NCI-H748 treated with DMSO at 0.1 percent for 48 hours (cell line): ENCODE data around the gene PSD.
"Not testable (repeated sequence)": the region's sequence is repeated elsewhere in the genome, so short reads cannot be mapped to it uniquely, and the experiment has no call there.

Experiments
- DNase-seq: peaks from one replicate; lab custom pipeline; 2025; lab: John Stamatoyannopoulos, UW

PSD gene

DNA sequence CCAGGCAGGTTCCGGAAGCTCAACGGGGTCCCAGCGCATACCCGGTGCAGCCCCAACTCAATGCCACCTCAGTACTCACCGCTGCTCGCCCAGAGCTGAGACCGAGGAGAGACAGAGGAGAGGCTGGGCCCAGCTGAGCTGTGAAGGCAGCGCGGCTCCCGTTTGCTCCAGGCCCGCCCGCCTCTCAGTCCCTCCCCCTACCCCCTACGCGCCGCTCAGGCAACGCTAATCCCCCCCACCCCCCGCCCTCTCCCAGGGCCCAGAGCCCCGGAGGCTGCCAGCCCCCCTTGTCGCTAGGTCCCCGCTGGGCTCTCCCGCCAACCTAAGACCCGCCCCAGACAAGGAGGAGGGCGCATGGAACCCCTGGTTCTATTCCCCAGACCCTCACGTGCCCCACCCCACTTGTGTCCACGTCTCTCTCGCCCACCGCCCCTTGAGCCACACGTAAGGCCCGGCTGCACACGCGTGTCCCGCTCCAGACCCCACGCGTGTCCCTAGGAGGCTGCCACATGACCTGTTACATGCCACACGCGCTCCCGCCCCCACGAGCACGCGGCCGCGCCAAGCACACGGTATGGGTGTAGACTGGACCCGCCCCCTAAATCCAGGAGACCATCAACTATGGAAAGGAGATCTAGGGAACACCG, at the start of gene PSD:
Gene PSD (minus strand): TSS at position 164 of the 647 bp plus-strand sequence. CDS start 1,747 bp downstream, outside the sequence.
- DNase-seq = peak; percentile 34

DNA sequence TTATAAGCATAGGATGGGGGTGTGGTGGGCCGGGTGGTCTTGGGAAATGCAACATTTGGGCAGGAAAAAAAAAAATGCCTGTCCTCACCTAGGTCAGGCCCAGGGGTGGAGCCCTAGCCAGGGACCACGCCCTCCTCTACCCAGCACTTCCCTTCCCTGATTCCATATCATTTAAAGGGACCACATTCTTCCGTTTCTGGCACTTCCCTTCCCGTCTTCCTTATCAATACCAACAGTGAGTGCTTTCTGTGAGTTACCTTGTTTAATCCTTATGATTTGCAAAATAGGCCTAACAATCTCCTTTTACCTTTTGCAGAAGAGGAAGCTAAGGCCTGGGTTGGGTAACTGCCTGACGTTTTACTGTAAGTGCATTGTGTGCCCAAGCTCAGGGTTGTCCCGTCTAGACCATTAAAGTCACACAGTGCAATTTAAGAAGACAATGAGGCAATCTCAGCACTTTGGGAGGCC, 49.4 kb upstream of the PSD start:
- DNase-seq = no peak

DNA sequence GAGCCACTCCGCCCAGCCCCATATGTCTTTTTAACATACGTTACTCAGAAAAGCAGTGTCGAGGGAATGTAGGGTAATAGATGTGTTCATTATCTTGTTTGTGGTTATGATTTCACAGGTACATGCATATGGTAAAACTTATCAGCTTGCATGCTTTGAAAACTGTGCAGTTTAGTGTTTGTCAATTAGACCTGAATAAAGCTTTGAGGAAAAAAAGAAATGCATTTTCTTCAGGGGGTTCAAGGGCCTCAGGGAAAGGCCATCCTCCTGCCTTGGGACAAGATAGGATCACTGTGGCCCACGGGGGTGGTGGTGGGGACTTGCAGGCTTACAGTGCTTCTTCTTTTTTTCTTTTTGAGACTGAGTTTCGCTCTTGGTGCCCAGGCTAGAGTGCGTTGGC, 48.7 kb upstream of the PSD start:
- DNase-seq = no peak

DNA sequence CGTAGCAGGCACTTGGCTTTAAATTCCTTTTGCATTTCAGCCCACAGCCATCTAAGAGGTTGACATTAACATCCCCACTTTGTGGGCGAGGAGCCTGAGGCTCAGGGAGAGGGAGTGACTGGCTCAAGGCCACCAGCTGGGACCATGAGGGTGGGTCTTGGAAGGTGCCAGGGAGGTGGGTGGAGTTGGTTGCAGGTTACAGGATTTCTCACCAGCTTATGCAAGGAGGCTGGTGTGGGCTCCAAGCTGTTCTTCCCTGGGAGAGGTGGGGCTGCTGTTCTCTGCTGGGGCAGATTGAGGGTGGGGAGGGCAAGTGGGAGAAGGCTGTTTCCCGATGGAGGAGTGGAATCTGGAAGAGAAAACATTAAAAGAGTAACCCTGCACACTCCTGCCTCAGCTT, 46.9 kb upstream of the PSD start:
- DNase-seq = no peak

DNA sequence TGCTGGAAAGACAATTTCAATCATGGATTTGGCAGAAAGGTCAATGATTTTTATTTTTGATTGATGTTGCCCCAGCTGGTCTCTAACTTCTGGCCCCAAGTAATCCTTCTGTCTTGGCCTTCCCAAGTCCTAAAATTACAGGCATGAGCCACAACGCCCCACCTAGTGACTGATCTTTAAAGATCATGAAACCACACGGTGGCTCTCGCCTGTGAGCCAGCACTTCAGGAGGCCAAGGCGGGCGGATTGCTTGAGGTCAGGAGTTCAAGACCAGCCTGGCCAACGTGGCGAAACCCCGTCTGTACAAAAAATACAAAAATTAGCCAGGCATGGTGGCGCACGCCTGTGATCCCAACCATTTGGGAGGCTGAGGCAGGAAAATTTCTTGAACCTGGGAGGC, 45.4 kb upstream of the PSD start:
- DNase-seq = no peak

DNA sequence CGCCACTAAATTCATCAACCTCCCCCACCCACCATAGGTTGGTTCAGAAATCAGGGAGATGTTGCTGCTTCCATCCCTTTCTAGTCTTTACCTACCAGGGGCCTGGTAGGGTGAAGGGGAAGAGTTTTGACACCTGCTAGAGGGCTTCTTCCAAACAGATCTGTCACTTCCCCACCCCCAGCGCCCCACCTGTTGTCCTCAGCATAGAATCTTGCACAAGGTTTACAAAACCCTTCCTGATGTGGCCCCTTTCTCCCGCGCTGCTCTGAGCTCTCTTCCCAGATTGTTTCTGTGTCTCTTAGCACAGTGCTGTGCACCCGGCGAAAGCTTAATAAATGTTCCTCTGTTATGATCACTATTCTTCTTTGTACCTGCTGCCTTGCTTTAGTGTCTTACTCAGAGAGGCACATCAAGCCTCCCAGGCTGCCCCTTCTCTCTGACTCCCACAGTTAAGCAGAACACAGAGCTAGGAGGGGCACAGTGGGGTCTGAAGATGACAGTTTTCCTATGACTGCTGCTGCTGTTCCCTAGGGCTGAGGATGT, 44.0 kb upstream of the PSD start:
- DNase-seq = no peak

DNA sequence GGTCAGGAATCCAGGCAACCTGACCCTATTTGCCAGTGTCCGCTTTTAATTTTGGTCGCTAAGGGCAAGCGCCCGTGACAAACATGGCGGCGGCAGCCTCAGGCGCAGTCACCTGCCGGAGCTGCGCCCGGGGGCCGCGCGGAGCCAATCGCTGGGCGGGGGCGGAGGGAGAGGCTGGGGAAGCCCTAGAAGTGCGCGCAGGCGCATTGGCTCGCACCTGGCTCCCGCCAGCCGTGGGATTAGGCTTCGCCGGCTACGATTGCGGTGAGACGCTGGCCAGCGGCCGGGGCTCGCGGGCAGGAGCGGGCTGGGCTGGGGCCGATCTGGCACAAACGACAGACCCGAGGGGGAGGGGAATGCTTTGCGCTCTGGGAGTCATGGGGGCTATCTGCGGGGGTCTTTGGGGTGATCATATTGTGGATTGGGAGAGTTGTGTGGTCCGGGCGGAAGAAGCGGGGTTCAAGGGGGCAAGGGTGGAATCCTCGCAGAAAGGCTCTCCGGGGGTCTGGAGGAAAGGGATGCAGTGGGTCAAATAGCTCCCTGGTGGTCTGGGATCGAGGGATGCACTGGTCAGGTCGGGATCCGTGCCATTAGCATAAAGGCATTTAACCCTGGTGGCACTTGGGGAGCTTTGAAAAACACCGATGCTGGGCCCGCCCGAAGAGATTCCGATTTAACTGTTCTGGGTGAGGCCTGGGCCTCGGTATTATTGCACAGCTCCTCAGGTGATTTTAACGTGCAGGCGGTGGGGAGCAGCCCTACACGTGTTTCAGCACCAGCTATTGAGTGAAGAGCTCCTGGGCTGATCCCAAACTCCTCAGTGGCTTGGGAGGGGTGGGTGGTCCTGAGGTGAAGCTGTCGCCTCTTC, 42.8 kb upstream of the PSD start:
- DNase-seq = peak; percentile 81

DNA sequence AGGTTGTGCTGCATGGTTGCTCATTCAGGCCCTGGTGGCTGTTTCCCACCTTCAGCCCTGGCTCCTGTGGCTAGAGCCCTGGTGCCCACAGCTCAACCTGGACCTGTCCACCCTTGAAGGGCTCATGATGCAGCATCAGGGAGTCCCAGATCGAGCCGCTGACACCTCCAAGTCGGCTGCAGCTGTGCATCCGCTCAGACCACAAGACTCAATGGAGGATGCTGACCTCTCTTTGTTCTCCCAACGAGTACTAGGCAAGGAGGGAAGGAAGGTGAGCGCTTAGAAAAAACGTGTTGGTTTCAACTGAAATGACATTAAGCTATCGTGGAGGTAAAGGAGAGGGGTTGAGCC, 42.2 kb upstream of the PSD start:
- peak; percentile 33 for DNase-seq

DNA sequence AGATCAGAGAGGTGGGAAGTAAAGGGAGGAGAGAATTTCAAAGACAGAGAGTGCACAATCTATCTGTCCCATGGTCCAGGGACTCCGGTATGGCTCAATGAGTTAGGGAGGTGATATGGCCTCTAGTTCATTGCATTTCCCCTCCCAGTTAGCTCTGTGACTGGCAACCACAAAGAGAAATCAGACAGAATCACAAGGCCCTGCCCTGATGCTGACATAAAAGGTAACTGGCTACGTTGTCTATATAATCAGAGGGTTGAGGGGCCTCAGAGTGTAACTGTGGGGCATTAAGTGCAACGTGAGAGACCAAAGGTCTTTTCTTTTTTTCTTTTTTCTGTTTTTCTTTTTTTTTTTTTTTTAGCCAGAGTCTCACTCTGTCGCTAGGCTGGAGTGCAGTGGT, 40.1 kb upstream of the PSD start:
- no peak for DNase-seq

DNA sequence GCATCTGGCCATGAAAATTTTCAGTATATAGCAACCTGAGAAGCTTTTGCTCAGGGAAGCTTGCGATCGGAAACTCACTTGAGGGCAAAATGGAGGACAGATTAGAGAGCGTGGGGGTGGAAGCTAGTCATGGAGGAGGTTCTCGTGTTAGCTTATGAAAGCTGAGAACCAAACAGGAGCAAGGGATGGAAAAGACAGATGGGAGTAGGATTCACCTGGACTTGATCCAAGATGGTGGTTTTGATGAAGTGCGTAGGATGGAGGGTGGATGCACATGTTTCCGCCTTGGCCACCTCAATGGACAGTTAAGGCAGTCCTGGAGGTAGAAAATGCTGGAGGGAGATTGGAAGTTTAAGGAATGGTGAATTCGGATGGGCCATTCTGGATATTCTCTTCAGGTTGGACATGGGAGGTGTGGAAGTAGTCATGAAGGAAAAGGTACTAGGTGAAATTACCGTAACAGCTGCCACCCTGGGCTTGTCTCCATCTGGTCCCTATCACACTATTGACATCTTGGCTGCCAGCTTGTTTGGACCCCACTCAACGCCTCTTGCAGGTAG, 39.1 kb upstream of the PSD start:
- no peak for DNase-seq

DNA sequence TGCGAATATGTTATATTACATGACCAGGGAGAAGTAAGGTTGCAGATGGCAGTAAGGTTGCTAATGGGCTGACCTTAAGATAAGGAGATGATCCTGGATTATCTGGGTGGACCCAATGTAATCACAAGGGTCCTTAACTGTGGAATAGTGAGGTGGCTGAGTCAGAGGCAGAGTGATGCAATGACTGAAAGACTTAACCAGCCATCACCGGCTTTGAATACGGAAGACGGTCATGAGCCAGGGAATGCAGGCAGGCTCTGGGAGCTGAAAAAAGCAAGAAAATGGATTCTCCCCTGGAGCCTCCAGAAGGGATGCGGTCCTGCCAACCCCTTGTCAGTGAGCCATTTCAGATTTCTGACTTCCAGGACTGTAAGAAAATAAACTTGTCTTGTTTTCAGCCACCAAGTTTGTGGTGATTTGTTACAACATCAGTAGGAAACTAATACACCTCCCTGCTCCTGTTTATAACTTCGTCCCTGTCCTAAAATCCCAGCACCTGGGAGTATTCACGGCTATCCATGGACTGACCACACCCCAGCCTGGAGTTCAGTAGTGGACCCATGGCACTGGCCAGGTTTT, 37.4 kb upstream of the PSD start:
- no peak for DNase-seq

DNA sequence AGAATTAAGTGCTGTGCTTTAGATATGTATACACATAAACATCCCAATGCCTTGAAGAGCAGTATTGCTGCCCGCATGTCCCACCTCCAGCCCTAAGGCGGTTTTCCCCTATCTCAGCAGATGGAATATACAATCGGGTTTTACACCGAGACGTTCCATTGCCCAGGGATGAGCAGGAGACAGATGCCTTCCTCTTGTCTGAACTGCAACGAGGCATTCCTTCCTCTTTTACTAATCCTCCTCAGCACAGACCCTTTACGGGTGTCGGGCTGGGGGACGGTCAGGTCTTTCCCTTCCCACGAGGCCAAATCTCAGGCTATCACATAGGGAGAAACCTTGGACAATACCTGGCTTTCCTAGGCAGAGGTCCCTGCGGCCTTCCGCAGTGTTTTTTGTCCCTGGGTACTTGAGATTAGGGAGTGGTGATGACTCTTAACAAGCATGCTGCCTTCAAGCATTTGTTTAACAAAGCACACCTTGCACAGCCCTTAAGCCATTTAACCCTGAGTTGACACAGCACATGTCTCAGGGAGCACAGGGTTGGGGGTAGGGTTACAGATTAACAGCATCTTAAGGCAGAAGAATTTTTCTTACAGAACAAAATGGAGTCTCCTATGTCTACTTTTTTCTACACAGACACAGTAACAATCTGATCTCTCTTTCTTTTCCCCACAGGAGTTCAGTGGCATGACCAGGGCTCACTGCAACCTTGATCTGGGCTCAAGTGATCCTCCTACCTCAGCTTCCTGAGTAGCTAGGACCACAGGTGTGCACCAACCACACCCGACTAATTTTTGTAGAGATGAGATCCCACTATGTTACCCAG, 36.3 kb upstream of the PSD start:
- DNase-seq = not testable (repeated sequence)

DNA sequence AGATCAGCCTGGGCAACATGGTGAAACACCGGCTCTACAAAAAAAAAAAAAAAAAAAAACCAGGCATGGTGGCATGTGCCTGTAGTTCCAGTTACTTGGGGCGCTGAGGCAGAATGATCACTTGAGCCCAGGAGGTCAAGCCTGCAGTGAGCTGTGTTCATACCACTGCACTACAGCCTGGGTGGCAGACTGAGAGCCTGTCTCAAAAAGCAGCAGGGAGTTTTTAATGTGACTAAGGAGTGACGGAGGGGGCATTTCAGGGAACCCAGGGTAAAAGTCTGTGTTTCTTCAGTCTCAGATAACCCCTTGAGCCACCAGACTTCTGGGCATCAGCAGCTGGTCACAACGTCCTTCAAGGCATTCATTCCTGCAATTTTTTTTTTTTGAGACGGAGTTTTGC, 34.9 kb upstream of the PSD start:
- no peak for DNase-seq

DNA sequence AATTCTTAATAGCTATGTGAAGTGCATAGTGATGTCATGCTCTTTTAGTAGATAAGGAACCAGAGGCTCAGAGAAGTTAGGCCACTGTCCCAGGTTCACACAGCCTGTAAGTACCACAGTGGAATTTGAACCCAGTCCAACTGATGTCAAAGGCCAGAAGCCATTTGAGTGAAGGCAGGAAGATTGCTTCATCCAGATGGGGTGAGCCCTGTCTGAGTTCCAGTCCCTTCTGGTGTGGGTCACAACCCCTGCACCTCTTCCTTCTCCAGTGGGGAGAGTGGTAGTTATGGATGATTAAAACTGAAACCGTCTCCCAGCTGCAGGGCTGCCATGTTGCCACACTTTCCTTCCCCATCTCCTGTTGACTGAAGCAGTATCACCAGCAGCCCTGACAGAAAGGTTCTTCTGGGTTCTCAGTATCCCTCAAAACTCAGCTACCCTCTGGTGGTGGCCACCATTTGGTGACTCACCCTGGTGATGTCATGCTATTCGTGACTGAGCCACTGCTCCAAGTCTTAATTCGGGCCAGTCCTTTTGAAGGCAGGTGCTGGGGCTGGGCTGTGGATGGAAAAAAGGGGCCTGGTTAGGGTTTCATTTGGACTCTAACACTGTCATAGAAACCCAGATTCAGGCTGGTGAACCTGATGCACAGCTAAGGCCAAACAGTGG, 34.2 kb upstream of the PSD start:
- no peak for DNase-seq

DNA sequence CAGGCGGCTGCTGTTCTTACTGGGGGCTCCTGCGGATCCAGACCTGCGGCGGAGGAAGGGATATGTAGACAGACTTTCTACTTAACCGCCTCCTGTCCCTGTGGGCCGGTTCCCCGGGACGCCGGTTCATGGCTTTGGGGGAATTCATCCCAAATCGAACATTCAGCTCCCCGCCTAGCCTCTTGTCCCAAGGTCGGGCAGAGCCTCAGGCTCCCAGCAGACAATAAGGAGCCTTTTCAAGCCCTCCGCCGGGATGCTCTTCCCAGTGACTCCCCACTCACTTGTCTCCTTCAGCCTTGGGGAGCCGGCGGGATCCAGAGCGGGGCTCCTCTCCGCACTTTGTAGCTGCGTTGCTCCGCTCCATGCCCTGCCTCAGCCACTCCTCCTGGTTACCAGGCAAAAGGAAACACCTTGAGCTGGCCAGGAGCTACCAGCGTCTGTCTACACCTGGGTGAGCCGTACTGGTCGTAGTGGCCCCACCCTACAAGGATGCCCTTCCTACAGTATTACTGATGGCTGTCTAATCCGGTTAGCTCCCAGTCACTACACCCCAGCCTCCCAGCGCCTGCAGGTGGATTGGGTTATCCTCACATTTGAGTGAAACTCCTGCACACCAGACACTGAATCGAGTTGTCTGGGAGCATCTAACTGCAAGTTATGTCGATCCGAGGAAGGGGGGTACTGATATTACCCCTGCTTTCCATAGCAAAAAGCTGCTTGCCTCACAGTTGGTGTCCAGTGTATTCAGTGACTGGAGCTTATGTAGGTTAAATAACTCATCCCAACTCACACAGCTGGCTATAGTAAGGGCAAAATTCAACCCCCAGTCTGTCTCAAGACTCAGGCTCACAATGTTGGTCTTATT, 32.8 kb upstream of the PSD start, which contains the start of gene C10orf95:
Gene C10orf95 (minus strand): TSS at position 439 of the 865 bp plus-strand sequence. CDS start 450 bp downstream, outside the sequence.
- DNase-seq = peak; percentile 2

DNA sequence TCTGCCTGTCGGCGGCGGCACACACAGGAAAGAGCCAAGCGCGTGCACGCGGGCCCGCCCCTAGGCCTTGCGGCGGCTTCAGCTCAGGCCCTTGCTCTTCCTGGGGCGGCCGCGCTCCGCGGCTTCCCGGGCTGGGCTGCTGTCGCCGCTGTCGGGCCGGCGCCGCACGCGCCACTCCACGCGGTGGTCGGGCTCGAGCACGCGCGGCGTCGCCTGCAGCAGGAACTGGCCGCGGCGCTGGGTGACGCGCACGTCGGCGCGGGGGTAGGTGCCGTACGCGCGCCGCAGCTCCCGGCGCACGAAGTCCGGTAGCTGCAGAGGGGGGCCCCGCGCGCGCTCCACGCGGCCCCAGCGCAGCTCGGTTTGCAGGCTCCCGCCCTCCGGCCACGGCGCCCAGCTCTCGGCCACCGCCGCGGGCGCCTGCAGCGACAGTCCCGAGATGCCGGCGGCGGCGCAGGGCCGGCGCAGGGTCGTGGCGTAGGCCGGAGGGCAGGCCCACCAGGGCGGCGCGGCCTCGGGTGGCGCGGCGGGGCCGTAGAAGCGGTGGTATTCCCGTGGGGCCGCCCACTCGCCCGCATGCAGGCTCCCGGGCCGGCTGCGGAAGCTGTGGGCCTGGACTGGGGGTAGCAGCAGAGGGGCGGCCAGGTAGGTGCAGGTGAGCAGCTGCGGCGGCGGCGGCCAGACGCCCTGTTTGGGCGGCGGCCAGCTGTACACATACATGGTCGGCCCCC, 32.0 kb upstream of the PSD start:
- DNase-seq = peak; percentile 58

DNA sequence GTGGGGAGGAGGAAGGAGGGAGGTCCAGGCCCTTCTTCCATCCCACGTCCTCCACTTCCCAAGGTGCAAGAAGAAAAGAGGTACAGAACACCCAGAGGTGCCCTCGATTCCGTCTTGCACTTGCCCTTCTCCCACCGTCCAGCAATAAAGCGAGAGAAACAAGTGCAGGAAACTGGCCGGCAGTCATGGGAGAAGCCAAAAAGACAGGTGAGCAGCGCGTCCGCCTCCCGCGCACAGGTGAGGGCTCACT, 31.5 kb upstream of the PSD start:
- no peak for DNase-seq

DNA sequence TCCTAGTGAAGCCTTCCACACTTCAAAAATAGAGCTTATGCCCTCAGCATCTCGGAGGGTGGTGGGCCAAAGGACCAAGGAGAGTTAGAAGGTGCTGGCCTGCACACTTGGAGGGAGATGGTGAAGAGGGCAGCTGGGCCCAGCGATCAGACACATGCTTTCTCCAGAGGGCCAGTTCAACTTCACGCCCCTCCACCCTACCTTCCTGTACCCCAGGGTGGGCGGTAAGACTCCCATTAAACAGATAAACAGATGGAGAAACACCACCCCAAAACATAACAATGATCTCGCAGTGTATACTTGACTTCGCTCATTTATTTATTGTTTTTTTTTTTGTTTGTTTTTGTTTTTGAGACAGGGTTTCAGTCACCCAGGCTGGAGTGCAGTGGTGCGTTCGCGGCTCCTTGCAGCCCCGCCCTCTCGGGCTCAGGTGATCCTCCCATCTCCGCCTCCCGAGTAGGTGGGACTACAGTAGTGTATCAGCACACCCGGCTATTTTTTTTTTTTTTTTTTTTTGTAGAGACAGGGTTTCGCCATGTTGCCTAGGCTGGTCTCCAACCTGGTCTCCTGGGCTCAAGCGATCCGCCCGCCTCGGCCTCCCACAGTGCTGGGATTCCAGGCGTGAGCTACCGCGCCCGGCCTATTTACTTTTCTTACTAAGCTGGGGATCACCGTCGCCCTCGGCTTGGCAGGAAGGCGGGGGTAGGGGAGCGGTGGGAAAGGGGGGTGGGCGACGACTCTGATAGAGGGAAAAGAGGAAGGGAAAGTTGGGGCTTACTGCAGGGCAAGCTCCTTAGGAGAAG, 30.9 kb upstream of the PSD start:
- DNase-seq = peak; percentile 35

DNA sequence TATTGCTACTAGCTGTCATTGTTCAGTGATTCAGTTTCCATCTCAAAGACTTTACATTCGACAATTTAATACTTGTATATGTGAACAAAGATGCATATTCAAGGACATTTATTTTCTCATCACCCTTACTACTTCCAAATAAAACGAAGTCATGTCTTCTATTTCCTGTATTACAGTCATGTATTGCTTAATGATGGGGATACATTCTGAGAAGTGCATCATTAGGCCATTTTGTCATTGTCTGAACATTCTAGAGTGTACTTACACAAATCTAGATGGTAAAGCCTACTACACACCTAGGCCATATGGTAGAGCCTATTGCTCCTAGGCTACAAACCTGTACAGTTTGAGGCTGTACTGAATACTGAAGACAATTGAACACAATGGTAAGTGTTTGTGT, 26.3 kb upstream of the PSD start:
- no peak for DNase-seq
